K562 (cell line): ENCODE data around the gene SSX7.
"Not testable (repeated sequence)": the region's sequence is repeated elsewhere in the genome, so short reads cannot be mapped to it uniquely, and the experiment has no call there.

Experiments used
- CEBPB ChIP-seq: fragments of 450-650 bp; IDR thresholded peaks from 2 replicates; pipeline ENCODE4 v1.6.1; 2016; ENCODE audit warnings: missing genetic modification characterization, missing compliant biosample characterization
- CTCF ChIP-seq, 3 experiments: IDR thresholded peaks in 2 of 3; conservative IDR thresholded peaks in 1 of 3; 2 replicates each; pipeline ENCODE4 v1.5.1; 2011 to 2012; ENCODE audit warnings: low read length in 3 of 3, mild to moderate bottlenecking in 3 of 3, control low read depth in 2 of 3, improper control_type of control experiment in 1 of 3, inconsistent platforms in 1 of 3, low read depth in 1 of 3, mixed read lengths in 1 of 3, moderate library complexity in 1 of 3; ENCODE audit not compliant: insufficient read depth in 2 of 3
- ZNF354B ChIP-seq: fragments of 250-450 bp; sonication (Bioruptor Pico); IDR thresholded peaks from 2 replicates; pipeline ENCODE4 v1.4.0; 2020
- ZNF609 ChIP-seq: sonication (generic); formaldehyde crosslinking; IDR thresholded peaks from 2 replicates; pipeline ENCODE4 v1.8.1; 2023; ENCODE audit warnings: missing genetic modification reagents, mild to moderate bottlenecking, borderline replicate concordance

GRCh38 chrX:52655475-52655874 lies 775 bp upstream of the SSX7 start:
- not testable (repeated sequence) for TF ChIP-seq ZNF609 (CRISPR knock-in tag); ZNF354B (CRISPR knock-in tag); CEBPB (tag); CTCF (IDR thresholded peaks at IDR 0.05 in 2 of 3, conservative IDR thresholded peaks at IDR 0.05 in 1 of 3; ENCODE audit: insufficient read depth in 2 of 3, low read depth in 1 of 3, low read length in 3 of 3)
